Lower leg skin (tissue), 3 donors: ENCODE results near the gene GADL1.

Experiments
- POLR2A ChIP-seq, 2 donors: fragments of 450-650 bp; IDR thresholded peaks; one replicate each; pipeline ENCODE4 v1.6.1; 2016 to 2017; ENCODE audit warnings: antibody characterized with exemption in 2 of 2, mild to moderate bottlenecking in 1 of 2, moderate library complexity in 1 of 2
- TF ChIP-seq, protein P1 (sequence below), 3 donors: fragments of 450-650 bp; IDR thresholded peaks; one replicate each; pipeline ENCODE4 v1.5.1; 2016; ENCODE audit warnings: antibody characterized with exemption in 3 of 3, mild to moderate bottlenecking in 3 of 3, moderate library complexity in 2 of 3

DNA sequence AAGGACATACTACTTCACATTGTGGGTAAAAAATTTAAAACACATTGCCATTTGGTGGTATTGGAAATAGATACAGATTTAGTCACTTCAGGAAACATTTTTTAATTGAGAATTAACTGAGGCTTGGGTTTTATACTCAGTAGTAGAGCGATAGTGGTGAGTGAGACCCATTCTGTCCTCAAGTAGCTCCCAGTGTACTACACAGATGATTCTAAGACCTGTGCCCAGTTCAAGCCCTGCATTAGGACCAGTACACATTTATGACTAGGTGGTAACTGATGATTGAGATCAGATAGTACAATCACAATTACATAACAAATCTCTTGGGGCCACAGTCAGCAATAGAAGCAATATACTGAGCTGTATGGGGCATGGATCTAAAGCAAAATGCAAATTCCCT lies 67.4 kb downstream of the GADL1 start:
- no peak for TF ChIP-seq POLR2A (IDR thresholded peaks at IDR 0.05)
- TF ChIP-seq, protein P1, sequence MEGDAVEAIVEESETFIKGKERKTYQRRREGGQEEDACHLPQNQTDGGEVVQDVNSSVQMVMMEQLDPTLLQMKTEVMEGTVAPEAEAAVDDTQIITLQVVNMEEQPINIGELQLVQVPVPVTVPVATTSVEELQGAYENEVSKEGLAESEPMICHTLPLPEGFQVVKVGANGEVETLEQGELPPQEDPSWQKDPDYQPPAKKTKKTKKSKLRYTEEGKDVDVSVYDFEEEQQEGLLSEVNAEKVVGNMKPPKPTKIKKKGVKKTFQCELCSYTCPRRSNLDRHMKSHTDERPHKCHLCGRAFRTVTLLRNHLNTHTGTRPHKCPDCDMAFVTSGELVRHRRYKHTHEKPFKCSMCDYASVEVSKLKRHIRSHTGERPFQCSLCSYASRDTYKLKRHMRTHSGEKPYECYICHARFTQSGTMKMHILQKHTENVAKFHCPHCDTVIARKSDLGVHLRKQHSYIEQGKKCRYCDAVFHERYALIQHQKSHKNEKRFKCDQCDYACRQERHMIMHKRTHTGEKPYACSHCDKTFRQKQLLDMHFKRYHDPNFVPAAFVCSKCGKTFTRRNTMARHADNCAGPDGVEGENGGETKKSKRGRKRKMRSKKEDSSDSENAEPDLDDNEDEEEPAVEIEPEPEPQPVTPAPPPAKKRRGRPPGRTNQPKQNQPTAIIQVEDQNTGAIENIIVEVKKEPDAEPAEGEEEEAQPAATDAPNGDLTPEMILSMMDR (IDR thresholded peaks at IDR 0.05), result no peak
